B cell (primary cell): Measurements from ENCODE around the gene FSHR. TPM values are rescaled to one million over a fixed set of nuclear protein-coding genes. Genes with fewer than 3 reads are reported as not detected.

Experiments used
- ATAC-seq: fragments of 200-7000 bp; cut with Tn5 transposase; one replicate; pipeline ENCODE4 v1.10.0; 2021; ENCODE audit warnings: low read depth, mild to moderate bottlenecking, moderate number of reproducible peaks, moderate library complexity
- CTCF ChIA-PET: fragments of 350-600 bp; sonication (Branson Sonifier 250); formaldehyde crosslinking; loops from one replicate; lab custom pipeline; 2021; ENCODE audit warnings: antibody characterized with exemption, inconsistent platforms; lab: Charles Lee
- POLR2A ChIA-PET: fragments of 350-600 bp; sonication (Branson Sonifier 250); formaldehyde crosslinking; loops from one replicate; lab custom pipeline; 2021; ENCODE audit warnings: antibody characterized with exemption; lab: Charles Lee
- DNase-seq: peaks from one replicate; pipeline ENCODE4 v3.0.0; 2013
- H2AFZ ChIP-seq: 2 replicates; pipeline ENCODE4 v1.6.1; 2012; ENCODE audit warnings: mild to moderate bottlenecking, low read depth, low read length; ENCODE audit not compliant: insufficient read depth, poor library complexity, severe bottlenecking
- H3K27ac ChIP-seq, 2 donors: 1 replicate in 1 of 2; 2 replicates in 1 of 2; pipeline ENCODE4 v1.5.1; 2012 to 2013; ENCODE audit warnings: low read length in 2 of 2, mild to moderate bottlenecking in 2 of 2, moderate library complexity in 1 of 2
- H3K27me3 ChIP-seq, 4 experiments: fragments of 200-600 bp in 1 of 4; sonication (generic) in 1 of 4; replicated peaks in 1 of 4; 1 replicate in 2 of 4; 2 replicates in 2 of 4; pipeline versions ENCODE4 v1.6.1 to v1.7.0; 2013 to 2016; ENCODE audit warnings: low read length in 3 of 4, mild to moderate bottlenecking in 2 of 4, mixed read lengths in 1 of 4, moderate library complexity in 1 of 4; ENCODE audit not compliant: insufficient read depth in 4 of 4, control insufficient read depth in 3 of 4; ENCODE audit errors: control extremely low read depth in 1 of 4
- H3K36me3 ChIP-seq, 2 experiments: replicated peaks in 1 of 2; 1 replicate in 1 of 2; 2 replicates in 1 of 2; pipeline versions ENCODE4 v1.6.1 to v1.7.1; 2013; ENCODE audit warnings: low read length in 1 of 2; ENCODE audit not compliant: insufficient read depth in 2 of 2, control insufficient read depth in 1 of 2; ENCODE audit errors: control extremely low read depth in 1 of 2, extremely low read depth in 1 of 2
- H3K4me1 ChIP-seq, 2 donors: fragments of 200-600 bp in 1 of 2; sonication (generic) in 1 of 2; 1 replicate in 1 of 2; 2 replicates in 1 of 2; pipeline versions ENCODE4 v1.5.1 to v1.6.1; 2013 to 2017; ENCODE audit warnings: low read length in 2 of 2; ENCODE audit not compliant: control insufficient read depth in 2 of 2, insufficient read depth in 2 of 2
- H3K4me2 ChIP-seq: replicated peaks from 2 replicates; pipeline ENCODE3; 2012; ENCODE audit warnings: mild to moderate bottlenecking, low read depth, low read length; ENCODE audit not compliant: poor library complexity, severe bottlenecking
- H3K4me3 ChIP-seq, 5 experiments: fragments of 200-600 bp in 1 of 5; sonication (generic) in 1 of 5; 1 replicate in 3 of 5; 2 replicates in 2 of 5; pipeline versions ENCODE4 v1.5.1 to v1.7.0; 2011 to 2016; ENCODE audit warnings: low read length in 4 of 5, mild to moderate bottlenecking in 4 of 5, low read depth in 2 of 5, control low read depth in 1 of 5, moderate library complexity in 1 of 5; ENCODE audit not compliant: insufficient read depth in 1 of 5; ENCODE audit errors: control extremely low read depth in 1 of 5, extremely low read depth in 1 of 5
- H3K79me2 ChIP-seq: fragments of 200-600 bp; sonication (generic); one replicate; pipeline ENCODE4 v1.6.0; 2016; ENCODE audit warnings: low read length; ENCODE audit not compliant: control insufficient read depth, insufficient read depth
- H3K9ac ChIP-seq: fragments of 200-600 bp; sonication (generic); 2 replicates; pipeline ENCODE4 v1.6.1; 2017; ENCODE audit warnings: mild to moderate bottlenecking, low read length, moderate library complexity
- H3K9me3 ChIP-seq, 3 donors: one replicate each; pipeline versions ENCODE4 v1.6.1 to v1.7.1; 2013; ENCODE audit warnings: low read length in 2 of 3; ENCODE audit not compliant: control insufficient read depth in 2 of 3, insufficient read depth in 1 of 3; ENCODE audit errors: control extremely low read depth in 1 of 3
- H4K20me1 ChIP-seq: 2 replicates; pipeline ENCODE4 v1.6.0; 2012; ENCODE audit warnings: mild to moderate bottlenecking, low read length; ENCODE audit not compliant: insufficient read depth, control insufficient read depth, poor library complexity, severe bottlenecking
- H3K27ac Mint-ChIP-seq: one replicate; pipeline ENCODE4 v1.8.0; 2021; ENCODE audit warnings: mixed read lengths
- H3K27me3 Mint-ChIP-seq: one replicate; pipeline ENCODE4 v1.8.0; 2021; ENCODE audit warnings: mixed read lengths
- H3K4me1 Mint-ChIP-seq: one replicate; pipeline ENCODE4 v1.8.0; 2021; ENCODE audit warnings: mixed read lengths
- H3K4me3 Mint-ChIP-seq: one replicate; pipeline ENCODE4 v1.8.0; 2021; ENCODE audit warnings: mixed read lengths
- H3K9me3 Mint-ChIP-seq: one replicate; pipeline ENCODE4 v1.8.0; 2022; ENCODE audit warnings: mixed read lengths; ENCODE audit not compliant: insufficient read depth
- EZH2 ChIP-seq: IDR thresholded peaks from 2 replicates; pipeline ENCODE4 v1.6.1; 2012; ENCODE audit warnings: borderline replicate concordance, low read depth, mild to moderate bottlenecking, moderate library complexity, low read length; ENCODE audit not compliant: insufficient read depth, poor library complexity, severe bottlenecking
- WGBS: methylation state at CpG from one replicate; pipeline ENCODE4 v1.1.5; 2013; ENCODE audit warnings: missing lambda C conversion rate; ENCODE audit not compliant: insufficient coverage; 5-methylcytosine and 5-hydroxymethylcytosine counted together
- intact Hi-C: fragments of 100-400 bp; cut with micrococcal nuclease; formaldehyde crosslinking; loops from one replicate; pipeline ENCODE4 v1.10.0; 2022
- polyA plus RNA-seq: library from polyadenylated mRNA; depleted of rRNA; stranded (reverse); fragments of >200 nt; gene quantifications from 2 replicates; pipeline ENCODE4 v1.2.3, GENCODE V29; 2012
- total RNA-seq, 2 donors: library from RNA; stranded (reverse); fragments of 120-200 nt in 1 of 2; gene quantifications; 1 replicate in 1 of 2; 2 replicates in 1 of 2; pipeline versions ENCODE4 v1.2.3 to v1.2.4, GENCODE V29; 2013 to 2022
- TF ChIP-seq, protein P1 (sequence below): fragments of 200-600 bp; IDR thresholded peaks from one replicate; pipeline ENCODE4 v1.8.0; 2022; ENCODE audit warnings: antibody characterized with exemption, mild to moderate bottlenecking

The FSHR gene
- total and polyA plus RNA-seq, 2 donors (not counting 1 experiment from before 2014, with no cell fraction given), result not detected

DNA sequence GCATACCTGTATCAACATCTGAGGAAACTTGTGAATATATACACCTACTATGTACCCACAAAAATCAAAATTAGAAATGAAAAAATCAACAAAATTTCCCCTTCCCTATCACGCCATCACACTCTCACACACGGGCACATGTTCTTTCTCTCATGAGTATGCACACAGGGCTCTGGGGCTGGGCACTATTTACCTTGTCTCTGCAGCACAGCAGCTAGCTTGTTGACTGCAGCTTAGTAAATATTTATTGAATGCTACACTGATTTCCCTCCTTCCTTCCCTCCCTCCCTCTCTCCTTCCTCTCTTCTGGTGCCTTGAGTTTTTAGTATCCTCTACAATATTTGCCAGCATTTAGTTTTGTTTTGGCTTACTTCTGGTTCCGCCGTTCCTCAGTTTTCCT is 216.1 kb downstream of the FSHR start:
- TF ChIP-seq, protein P1, sequence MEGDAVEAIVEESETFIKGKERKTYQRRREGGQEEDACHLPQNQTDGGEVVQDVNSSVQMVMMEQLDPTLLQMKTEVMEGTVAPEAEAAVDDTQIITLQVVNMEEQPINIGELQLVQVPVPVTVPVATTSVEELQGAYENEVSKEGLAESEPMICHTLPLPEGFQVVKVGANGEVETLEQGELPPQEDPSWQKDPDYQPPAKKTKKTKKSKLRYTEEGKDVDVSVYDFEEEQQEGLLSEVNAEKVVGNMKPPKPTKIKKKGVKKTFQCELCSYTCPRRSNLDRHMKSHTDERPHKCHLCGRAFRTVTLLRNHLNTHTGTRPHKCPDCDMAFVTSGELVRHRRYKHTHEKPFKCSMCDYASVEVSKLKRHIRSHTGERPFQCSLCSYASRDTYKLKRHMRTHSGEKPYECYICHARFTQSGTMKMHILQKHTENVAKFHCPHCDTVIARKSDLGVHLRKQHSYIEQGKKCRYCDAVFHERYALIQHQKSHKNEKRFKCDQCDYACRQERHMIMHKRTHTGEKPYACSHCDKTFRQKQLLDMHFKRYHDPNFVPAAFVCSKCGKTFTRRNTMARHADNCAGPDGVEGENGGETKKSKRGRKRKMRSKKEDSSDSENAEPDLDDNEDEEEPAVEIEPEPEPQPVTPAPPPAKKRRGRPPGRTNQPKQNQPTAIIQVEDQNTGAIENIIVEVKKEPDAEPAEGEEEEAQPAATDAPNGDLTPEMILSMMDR, result no peak
- no peak for TF ChIP-seq EZH2
- Mint-ChIP-seq H3K4me3 (no peak overlapping the region), H3K9me3 (no peaks in the 10 kb centered on the region), H3K27ac (no peak overlapping the region), H3K4me1 (no peaks in the 10 kb centered on the region), H3K27me3 (peaks cover 4% of the 10 kb centered on the region)
- CTCF ChIA-PET, result no interaction called here
- Histone ChIP-seq H3K27me3 (peaks cover 0 to 2% (median 0%) of the 10 kb centered on the region in 4 experiments), H3K79me2 (no peaks in the 10 kb centered on the region), H3K4me3 (no peak overlapping the region), H3K9me3 (no peaks in the 10 kb centered on the region), H3K4me2 (no peak overlapping the region), H3K36me3 (no peaks in the 10 kb centered on the region), H3K4me1 (no peaks in the 10 kb centered on the region), H2AFZ (no peak overlapping the region), H4K20me1 (no peaks in the 10 kb centered on the region), H3K27ac (no peak overlapping the region), H3K9ac (no peak overlapping the region)
- DNase-seq (no peak), ATAC-seq (no peak)
- intact Hi-C loops, result no loop called here
- POLR2A ChIA-PET, result no interaction called here
- 91% methylated on average over 4 of the region's 4 CpGs for WGBS

DNA sequence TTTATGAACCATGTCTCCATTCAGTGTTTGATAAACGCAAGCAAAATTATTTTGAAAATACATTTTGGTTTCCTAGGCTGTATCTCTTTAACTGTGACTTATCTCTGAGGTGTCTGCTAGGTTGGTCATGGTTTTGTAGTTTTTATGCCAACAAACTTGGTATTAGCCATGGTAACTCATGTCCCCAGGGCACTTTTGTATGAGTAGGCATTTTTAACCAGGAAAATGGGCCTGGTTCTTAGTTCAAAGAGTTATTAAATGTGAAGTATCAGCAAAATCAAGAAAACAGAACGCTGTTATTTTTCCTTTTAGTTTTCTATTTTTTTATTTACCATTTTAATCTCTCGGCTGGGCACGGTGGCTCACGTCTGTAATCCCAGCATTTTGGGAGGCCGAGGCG is 219.5 kb downstream of the FSHR start:
- WGBS, result no CpG with 5 or more reads among the region's 7 CpGs
- Histone ChIP-seq H3K9me3 (no peaks in the 10 kb centered on the region), H3K27me3 (peaks cover 0 to 2% (median 0%) of the 10 kb centered on the region in 4 experiments), H3K79me2 (no peaks in the 10 kb centered on the region), H3K4me2 (no peak overlapping the region), H3K9ac (no peak overlapping the region), H3K4me3 (no peak overlapping the region), H3K4me1 (no peaks in the 10 kb centered on the region), H2AFZ (no peak overlapping the region), H3K27ac (no peak overlapping the region), H4K20me1 (no peaks in the 10 kb centered on the region), H3K36me3 (no peaks in the 10 kb centered on the region)
- no peak overlapping the region for H3K4me3 Mint-ChIP-seq
- H3K27ac Mint-ChIP-seq, result no peak overlapping the region
- ChIA-PET CTCF (no interaction called here), POLR2A (no interaction called here)
- intact Hi-C loops, result no loop called here
- no peaks in the 10 kb centered on the region for H3K9me3 Mint-ChIP-seq
- TF ChIP-seq, protein P1, result no peak
- no peak for TF ChIP-seq EZH2
- peaks cover 4% of the 10 kb centered on the region for H3K27me3 Mint-ChIP-seq
- ATAC-seq, result no peak
- no peaks in the 10 kb centered on the region for H3K4me1 Mint-ChIP-seq
- no peak for DNase-seq
